Measurements from ENCODE around the gene BCDIN3D.
"Not testable (repeated sequence)": the region's sequence is repeated elsewhere in the genome, so short reads cannot be mapped to it uniquely, and the experiment has no call there.

Gene BCDIN3D

GRCh38 chr12:49842519-49843352, at the start of gene BCDIN3D:
Gene BCDIN3D (minus strand): TSS chr12:49843106. CDS start chr12:49843087, 19 bp downstream.
- peak; percentile 73 for DNase-seq

GRCh38 chr12:49892084-49892731, 49.3 kb upstream of the BCDIN3D start:
- DNase-seq, result no peak

GRCh38 chr12:49891476-49891875, 48.6 kb upstream of the BCDIN3D start:
- no peak for DNase-seq

- no peak for DNase-seq
Measured at GRCh38 chr12:49891012-49891411, 48.1 kb upstream of the BCDIN3D start.

GRCh38 chr12:49890096-49890461, 47.2 kb upstream of the BCDIN3D start:
- DNase-seq, result no peak

- no peak for DNase-seq
Measured at GRCh38 chr12:49889361-49890095, 46.6 kb upstream of the BCDIN3D start.

GRCh38 chr12:49888461-49889151, 45.7 kb upstream of the BCDIN3D start:
- peak; percentile 43 for DNase-seq

GRCh38 chr12:49887536-49888401, 44.9 kb upstream of the BCDIN3D start:
- DNase-seq, result peak; percentile 28

GRCh38 chr12:49887091-49887490, 44.2 kb upstream of the BCDIN3D start:
- DNase-seq, result no peak

- no peak for DNase-seq
Measured at GRCh38 chr12:49885663-49886461, 43.0 kb upstream of the BCDIN3D start.

GRCh38 chr12:49885118-49885517, 42.2 kb upstream of the BCDIN3D start:
- no peak for DNase-seq

GRCh38 chr12:49882851-49883464, 40.1 kb upstream of the BCDIN3D start:
- no peak for DNase-seq

GRCh38 chr12:49882248-49882850, 39.4 kb upstream of the BCDIN3D start:
- no peak for DNase-seq

- DNase-seq, result no peak
Measured at GRCh38 chr12:49881415-49882247, 38.7 kb upstream of the BCDIN3D start.

GRCh38 chr12:49880756-49881414, 38.0 kb upstream of the BCDIN3D start:
- no peak for DNase-seq

- DNase-seq, result not testable (repeated sequence)
Measured at GRCh38 chr12:49879065-49879464, 36.2 kb upstream of the BCDIN3D start.

GRCh38 chr12:49878021-49878420, 35.1 kb upstream of the BCDIN3D start:
- no peak for DNase-seq

- DNase-seq, result no peak
Measured at GRCh38 chr12:49877066-49877465, 34.2 kb upstream of the BCDIN3D start.

GRCh38 chr12:49876070-49876469, 33.2 kb upstream of the BCDIN3D start:
- no peak for DNase-seq
